ENCODE measurements around the gene ANKS1A. TPM values are rescaled to one million over a fixed set of nuclear protein-coding genes. Genes with fewer than 3 reads are reported as not detected.
"Not testable (repeated sequence)": the region's sequence is repeated elsewhere in the genome, so short reads cannot be mapped to it uniquely, and the experiment has no call there.

Gene ANKS1A
- total and polyA plus RNA-seq, 7 donors = 3.9 to 12.4 (median 6.1) TPM

GRCh38 chr6:35128496-35128895 is 239.4 kb downstream of the ANKS1A start:
- H3K4me1 ChIP-seq = no peaks in the 10 kb centered on the region
- WGBS, 3 donors = 71 to 78% (median 73%) methylated on average over 3 of the region's 3 CpGs
- TF ChIP-seq, protein P1, sequence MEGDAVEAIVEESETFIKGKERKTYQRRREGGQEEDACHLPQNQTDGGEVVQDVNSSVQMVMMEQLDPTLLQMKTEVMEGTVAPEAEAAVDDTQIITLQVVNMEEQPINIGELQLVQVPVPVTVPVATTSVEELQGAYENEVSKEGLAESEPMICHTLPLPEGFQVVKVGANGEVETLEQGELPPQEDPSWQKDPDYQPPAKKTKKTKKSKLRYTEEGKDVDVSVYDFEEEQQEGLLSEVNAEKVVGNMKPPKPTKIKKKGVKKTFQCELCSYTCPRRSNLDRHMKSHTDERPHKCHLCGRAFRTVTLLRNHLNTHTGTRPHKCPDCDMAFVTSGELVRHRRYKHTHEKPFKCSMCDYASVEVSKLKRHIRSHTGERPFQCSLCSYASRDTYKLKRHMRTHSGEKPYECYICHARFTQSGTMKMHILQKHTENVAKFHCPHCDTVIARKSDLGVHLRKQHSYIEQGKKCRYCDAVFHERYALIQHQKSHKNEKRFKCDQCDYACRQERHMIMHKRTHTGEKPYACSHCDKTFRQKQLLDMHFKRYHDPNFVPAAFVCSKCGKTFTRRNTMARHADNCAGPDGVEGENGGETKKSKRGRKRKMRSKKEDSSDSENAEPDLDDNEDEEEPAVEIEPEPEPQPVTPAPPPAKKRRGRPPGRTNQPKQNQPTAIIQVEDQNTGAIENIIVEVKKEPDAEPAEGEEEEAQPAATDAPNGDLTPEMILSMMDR (IDR thresholded peaks at IDR 0.05) = no peak
- ATAC-seq (no peak), DNase-seq (no peak)
- no peaks in the 10 kb centered on the region for H3K9me3 ChIP-seq
- no peak overlapping the region for H3K27ac ChIP-seq
- H3K36me3 ChIP-seq (ENCODE audit: insufficient read depth in 1 of 2, low read depth in 1 of 2) = no peaks in the 10 kb centered on the region
- intact Hi-C loops (cut with DNase I) = no loop called here
- H3K4me3 ChIP-seq = no peak overlapping the region
- no peaks in the 10 kb centered on the region for H3K27me3 ChIP-seq (ENCODE audit: insufficient read depth in 3 of 3, low read length in 2 of 3)

- WGBS, 3 donors = 62 to 73% (median 64%) methylated on average over 3 of the region's 4 CpGs
- intact Hi-C loops (cut with DNase I) = no loop called here
- Histone ChIP-seq H3K27ac (no peak overlapping the region), H3K9me3 (no peaks in the 10 kb centered on the region), H3K27me3 (ENCODE audit: insufficient read depth in 3 of 3, low read length in 2 of 3) (peaks cover 0 to 2% (median 0%) of the 10 kb centered on the region in 3 donors), H3K36me3 (ENCODE audit: insufficient read depth in 1 of 2, low read depth in 1 of 2) (no peaks in the 10 kb centered on the region), H3K4me3 (no peak overlapping the region), H3K4me1 (no peaks in the 10 kb centered on the region)
- ATAC-seq = no peak
- no peak for DNase-seq
- TF ChIP-seq, protein P1 (IDR thresholded peaks at IDR 0.05) = no peak
Observed at GRCh38 chr6:35136185-35136584, 247.1 kb downstream of the ANKS1A start.

GRCh38 chr6:35138191-35138590 is 249.1 kb downstream of the ANKS1A start:
- H3K36me3 ChIP-seq (ENCODE audit: insufficient read depth in 1 of 2, low read depth in 1 of 2); ATAC-seq; DNase-seq; H3K27ac ChIP-seq; intact Hi-C loops (cut with DNase I); H3K27me3 ChIP-seq (ENCODE audit: insufficient read depth in 3 of 3, low read length in 2 of 3); H3K4me3 ChIP-seq; H3K9me3 ChIP-seq; H3K4me1 ChIP-seq: not testable (repeated sequence)
- 74 to 78% (median 76%) methylated on average over 3 of the region's 3 CpGs for WGBS, 3 donors

- no peak for ATAC-seq
- 78 to 84% (median 83%) methylated on average over 2 of the region's 2 CpGs for WGBS, 3 donors
- TF ChIP-seq, protein P1 (IDR thresholded peaks at IDR 0.05) = no peak
- Histone ChIP-seq H3K27ac (no peak overlapping the region), H3K4me1 (no peaks in the 10 kb centered on the region), H3K27me3 (ENCODE audit: insufficient read depth in 3 of 3, low read length in 2 of 3) (peaks cover 0 to 6% (median 0%) of the 10 kb centered on the region in 3 donors), H3K36me3 (ENCODE audit: insufficient read depth in 1 of 2, low read depth in 1 of 2) (no peaks in the 10 kb centered on the region), H3K9me3 (no peaks in the 10 kb centered on the region), H3K4me3 (no peak overlapping the region)
- intact Hi-C loops (cut with DNase I) = no loop called here
- no peak for DNase-seq
Observed at GRCh38 chr6:35139470-35139869, 250.4 kb downstream of the ANKS1A start.

- 34 to 40% (median 36%) methylated on average over 17 of the region's 17 CpGs for WGBS, 3 donors
- Histone ChIP-seq H3K4me1 (no peaks in the 10 kb centered on the region), H3K27me3 (ENCODE audit: insufficient read depth in 3 of 3, low read length in 2 of 3) (peaks cover 0 to 6% (median 0%) of the 10 kb centered on the region in 3 donors), H3K4me3 (no peak overlapping the region), H3K36me3 (ENCODE audit: insufficient read depth in 1 of 2, low read depth in 1 of 2) (no peaks in the 10 kb centered on the region), H3K27ac (no peak overlapping the region), H3K9me3 (no peaks in the 10 kb centered on the region)
- peak; percentile 26 to 51 for DNase-seq
- ATAC-seq = peak in 2 of 4 donors; percentile 44 to 79
- intact Hi-C loops (cut with DNase I) = loop anchor here (1.0 to 5.0 kb wide), 2 partner anchors 67 to 154 kb away; no protein-coding TSS in a partner anchor
- TF ChIP-seq, protein P1 (IDR thresholded peaks at IDR 0.05) = peak; percentile 88
Observed at GRCh38 chr6:35139924-35140638, 251.0 kb downstream of the ANKS1A start.
